Measurements from ENCODE around the gene TAF4. TPM values are rescaled to one million over a fixed set of nuclear protein-coding genes. Genes with fewer than 3 reads are reported as not detected.

Gene TAF4
- total RNA-seq, 1 experiment from 2014 or later, result 94.9 TPM

DNA sequence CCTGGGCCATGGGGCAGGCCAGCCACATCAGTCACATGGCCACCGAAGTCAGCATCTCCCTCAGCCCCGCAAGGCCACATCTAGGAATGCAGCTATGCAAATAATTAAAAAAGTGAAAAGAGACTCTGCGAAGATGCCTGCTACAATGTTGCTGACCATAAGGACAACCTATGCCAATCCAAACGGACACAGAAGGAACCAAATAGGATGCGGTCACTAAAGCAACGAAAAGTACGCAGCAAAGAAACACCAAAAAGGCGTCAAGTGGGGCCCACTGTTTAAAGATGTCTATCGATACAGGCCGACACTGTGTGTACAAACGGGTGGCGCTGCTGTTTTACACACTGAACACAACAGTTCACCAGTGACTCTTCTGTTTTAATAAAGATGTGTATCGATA is 56.4 kb downstream of the TAF4 start:
- ChIA-PET CTCF (interaction anchor here (0.6 kb wide), 1 partner anchor 127 kb away, joined by 3 read pairs; no protein-coding TSS in a partner anchor), POLR2A (no interaction called here)
- no peaks in the 10 kb centered on the region for H3K4me1 ChIP-seq
- H3K4me1 Mint-ChIP-seq (ENCODE audit: low read depth, unreplicated experiment), result no peaks in the 10 kb centered on the region
- BruUV-seq (replicated peaks), result no TSS peak
- H3K36me3 Mint-ChIP-seq (ENCODE audit: insufficient read depth, unreplicated experiment), result peaks cover 97% of the 10 kb centered on the region
- peaks cover 8% of the 10 kb centered on the region for H3K36me3 ChIP-seq (ENCODE audit: control insufficient read depth, insufficient read depth, low read length)
- no peak overlapping the region for H3K27ac Mint-ChIP-seq (ENCODE audit: unreplicated experiment)
- intact Hi-C loops (cut with micrococcal nuclease; ENCODE audit: unreplicated experiment), result no loop called here
- H3K4me3 Mint-ChIP-seq (ENCODE audit: unreplicated experiment), result no peak overlapping the region
- no peaks in the 10 kb centered on the region for H3K27me3 ChIP-seq (replicated peaks; ENCODE audit: control insufficient read depth, insufficient read depth, low read length)
- no peaks in the 10 kb centered on the region for H3K9me3 Mint-ChIP-seq (ENCODE audit: unreplicated experiment)
- H3K4me3 ChIP-seq (ENCODE audit: low read depth, low read length), result no peak overlapping the region
- H3K9me3 ChIP-seq, result no peaks in the 10 kb centered on the region
- TF ChIP-seq, protein P1, sequence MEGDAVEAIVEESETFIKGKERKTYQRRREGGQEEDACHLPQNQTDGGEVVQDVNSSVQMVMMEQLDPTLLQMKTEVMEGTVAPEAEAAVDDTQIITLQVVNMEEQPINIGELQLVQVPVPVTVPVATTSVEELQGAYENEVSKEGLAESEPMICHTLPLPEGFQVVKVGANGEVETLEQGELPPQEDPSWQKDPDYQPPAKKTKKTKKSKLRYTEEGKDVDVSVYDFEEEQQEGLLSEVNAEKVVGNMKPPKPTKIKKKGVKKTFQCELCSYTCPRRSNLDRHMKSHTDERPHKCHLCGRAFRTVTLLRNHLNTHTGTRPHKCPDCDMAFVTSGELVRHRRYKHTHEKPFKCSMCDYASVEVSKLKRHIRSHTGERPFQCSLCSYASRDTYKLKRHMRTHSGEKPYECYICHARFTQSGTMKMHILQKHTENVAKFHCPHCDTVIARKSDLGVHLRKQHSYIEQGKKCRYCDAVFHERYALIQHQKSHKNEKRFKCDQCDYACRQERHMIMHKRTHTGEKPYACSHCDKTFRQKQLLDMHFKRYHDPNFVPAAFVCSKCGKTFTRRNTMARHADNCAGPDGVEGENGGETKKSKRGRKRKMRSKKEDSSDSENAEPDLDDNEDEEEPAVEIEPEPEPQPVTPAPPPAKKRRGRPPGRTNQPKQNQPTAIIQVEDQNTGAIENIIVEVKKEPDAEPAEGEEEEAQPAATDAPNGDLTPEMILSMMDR (IDR thresholded peaks at IDR 0.05; ENCODE audit: insufficient read depth in 1 of 2, low read depth in 1 of 2, low read length in 1 of 2, severe bottlenecking in 1 of 2, unreplicated experiment in 1 of 2), result no peak
- no peak for DNase-seq
- no peaks in the 10 kb centered on the region for H3K27me3 Mint-ChIP-seq (ENCODE audit: insufficient read depth, unreplicated experiment)

DNA sequence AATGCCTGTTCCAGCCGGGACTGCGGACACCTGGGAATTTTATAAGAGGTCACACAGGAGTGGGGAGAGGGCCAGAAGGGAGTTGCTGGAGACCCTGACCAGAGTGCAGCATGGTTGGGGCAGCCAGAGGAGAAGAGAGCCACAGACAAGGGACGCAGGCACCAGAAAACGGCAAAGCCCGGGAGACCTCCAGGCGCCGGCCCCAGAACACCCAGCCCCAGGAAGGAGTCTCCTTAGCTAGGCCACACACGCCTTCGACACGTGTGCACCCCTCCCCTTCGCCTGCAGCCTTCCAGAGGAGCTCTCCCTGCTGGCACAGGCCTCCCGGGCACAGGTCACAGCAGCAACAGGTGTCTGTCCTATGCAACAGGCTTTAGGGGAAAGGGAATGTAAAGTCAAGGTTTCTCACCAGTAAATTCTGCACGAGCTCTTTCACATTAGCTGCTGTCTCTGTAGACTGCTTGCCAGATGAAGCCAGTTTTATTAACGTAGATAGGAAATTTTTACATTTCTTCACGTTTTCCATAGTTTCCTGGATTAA is 57.0 kb downstream of the TAF4 start:
- H3K27me3 Mint-ChIP-seq (ENCODE audit: insufficient read depth, unreplicated experiment), result no peaks in the 10 kb centered on the region
- no peaks in the 10 kb centered on the region for H3K9me3 Mint-ChIP-seq (ENCODE audit: unreplicated experiment)
- TF ChIP-seq, protein P1 (IDR thresholded peaks at IDR 0.05; ENCODE audit: insufficient read depth in 1 of 2, low read depth in 1 of 2, low read length in 1 of 2, severe bottlenecking in 1 of 2, unreplicated experiment in 1 of 2), result no peak
- POLR2A ChIA-PET, result no interaction called here
- no peak overlapping the region for H3K27ac Mint-ChIP-seq (ENCODE audit: unreplicated experiment)
- no peak for DNase-seq
- intact Hi-C loops (cut with micrococcal nuclease; ENCODE audit: unreplicated experiment), result no loop called here
- BruUV-seq (replicated peaks), result no TSS peak
- no peak overlapping the region for H3K4me3 Mint-ChIP-seq (ENCODE audit: unreplicated experiment)
- H3K36me3 Mint-ChIP-seq (ENCODE audit: insufficient read depth, unreplicated experiment), result peaks cover 97% of the 10 kb centered on the region
- H3K4me1 Mint-ChIP-seq (ENCODE audit: low read depth, unreplicated experiment), result no peaks in the 10 kb centered on the region
- no peaks in the 10 kb centered on the region for H3K27me3 ChIP-seq (replicated peaks; ENCODE audit: control insufficient read depth, insufficient read depth, low read length)
- peaks cover under 1% of the 10 kb centered on the region; the same call in 1 of the 2 replicates for H3K4me1 ChIP-seq
- CTCF ChIA-PET, result interaction anchor here (0.6 kb wide), 1 partner anchor 128 kb away, joined by 3 read pairs; no protein-coding TSS in a partner anchor
- H3K4me3 ChIP-seq (ENCODE audit: low read depth, low read length), result no peak overlapping the region
- H3K36me3 ChIP-seq (ENCODE audit: control insufficient read depth, insufficient read depth, low read length), result peaks cover 10% of the 10 kb centered on the region
- no peaks in the 10 kb centered on the region for H3K9me3 ChIP-seq

DNA sequence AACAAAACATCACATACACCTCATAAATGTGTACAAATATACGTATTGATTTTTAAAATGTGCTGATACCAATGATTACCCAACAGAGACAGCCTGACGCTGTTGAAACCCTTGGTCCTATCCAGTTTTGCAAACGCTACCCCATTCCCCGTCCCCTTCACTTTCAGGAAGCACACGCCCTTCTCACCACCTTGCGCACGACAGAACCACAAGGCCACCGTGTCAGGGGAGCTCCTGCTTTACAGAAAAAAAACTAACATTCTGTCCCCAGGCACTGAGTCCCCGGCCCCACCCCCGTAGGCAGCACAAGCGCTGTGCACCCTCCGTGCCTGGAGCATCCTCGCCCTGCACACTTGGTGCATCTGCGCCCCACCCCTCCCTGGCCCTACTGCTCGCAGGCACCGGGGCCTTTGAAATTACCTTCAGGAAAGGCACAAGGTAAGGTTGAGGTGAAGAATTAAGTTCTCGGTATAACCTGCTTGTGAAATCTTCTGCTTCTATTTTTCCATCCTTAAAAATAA is 58.5 kb downstream of the TAF4 start:
- Mint-ChIP-seq H3K27me3 (ENCODE audit: insufficient read depth, unreplicated experiment) (no peaks in the 10 kb centered on the region), H3K9me3 (ENCODE audit: unreplicated experiment) (no peaks in the 10 kb centered on the region), H3K4me1 (ENCODE audit: low read depth, unreplicated experiment) (no peaks in the 10 kb centered on the region), H3K4me3 (ENCODE audit: unreplicated experiment) (no peak overlapping the region), H3K36me3 (ENCODE audit: insufficient read depth, unreplicated experiment) (peaks cover 97% of the 10 kb centered on the region), H3K27ac (ENCODE audit: unreplicated experiment) (no peak overlapping the region)
- intact Hi-C loops (cut with micrococcal nuclease; ENCODE audit: unreplicated experiment), result no loop called here
- TF ChIP-seq, protein P1 (IDR thresholded peaks at IDR 0.05; ENCODE audit: insufficient read depth in 1 of 2, low read depth in 1 of 2, low read length in 1 of 2, severe bottlenecking in 1 of 2, unreplicated experiment in 1 of 2), result no peak
- no TSS peak for BruUV-seq (replicated peaks)
- Histone ChIP-seq H3K4me1 (peaks cover 6% of the 10 kb centered on the region; the same call in 1 of the 2 replicates), H3K36me3 (ENCODE audit: control insufficient read depth, insufficient read depth, low read length) (peaks cover 13% of the 10 kb centered on the region), H3K4me3 (ENCODE audit: low read depth, low read length) (no peak overlapping the region), H3K9me3 (no peaks in the 10 kb centered on the region), H3K27me3 (replicated peaks; ENCODE audit: control insufficient read depth, insufficient read depth, low read length) (no peaks in the 10 kb centered on the region)
- no peak for DNase-seq
- POLR2A ChIA-PET, result no interaction called here
- CTCF ChIA-PET, result no interaction called here
